CD4-positive, alpha-beta T cell (primary cell): Measurements from ENCODE around the gene MYCBP2. TPM values are rescaled to one million over a fixed set of nuclear protein-coding genes. Genes with fewer than 3 reads are reported as not detected.

Experiments
- ATAC-seq: fragments of 200-7000 bp; cut with Tn5 transposase; one replicate; pipeline ENCODE4 v1.10.0; 2022; ENCODE audit warnings: mild to moderate bottlenecking; ENCODE audit not compliant: poor library complexity
- CTCF ChIA-PET: fragments of 350-600 bp; sonication (Branson Sonifier 250); formaldehyde crosslinking; loops from one replicate; lab custom pipeline; 2021; ENCODE audit warnings: antibody characterized with exemption, inconsistent platforms; lab: Charles Lee
- POLR2A ChIA-PET: fragments of 350-600 bp; sonication (Branson Sonifier 250); formaldehyde crosslinking; loops from one replicate; lab custom pipeline; 2021; ENCODE audit warnings: antibody characterized with exemption, inconsistent platforms; lab: Charles Lee
- DNase-seq, 14 experiments: peaks; one replicate each; pipeline ENCODE4 v3.0.0-alpha.2; 2013 to 2020; ENCODE audit warnings: mixed read lengths in 2 of 14
- H3K27ac ChIP-seq, 2 donors: one replicate each; pipeline versions ENCODE4 v1.5.1 to v1.7.0; 2013; ENCODE audit warnings: low read length in 2 of 2, low read depth in 1 of 2, mild to moderate bottlenecking in 1 of 2
- H3K27me3 ChIP-seq, 2 experiments: 1 replicate in 1 of 2; 2 replicates in 1 of 2; pipeline versions ENCODE4 v1.6.1 to v1.7.0; 2013; ENCODE audit warnings: low read length in 2 of 2, control low read depth in 1 of 2, mild to moderate bottlenecking in 1 of 2, moderate library complexity in 1 of 2; ENCODE audit not compliant: insufficient read depth in 2 of 2, control insufficient read depth in 1 of 2
- H3K36me3 ChIP-seq: one replicate; pipeline ENCODE4 v1.6.1; 2013; ENCODE audit warnings: low read length, control low read depth; ENCODE audit not compliant: insufficient read depth
- H3K4me1 ChIP-seq: one replicate; pipeline ENCODE4 v1.6.1; 2013; ENCODE audit warnings: low read length, control low read depth; ENCODE audit not compliant: insufficient read depth
- H3K4me3 ChIP-seq: one replicate; pipeline ENCODE4 v1.5.1; 2013; ENCODE audit warnings: mild to moderate bottlenecking, low read length, moderate library complexity
- H3K9me3 ChIP-seq, 2 experiments: 1 replicate in 1 of 2; 2 replicates in 1 of 2; pipeline versions ENCODE4 v1.6.1 to v1.7.0; 2013; ENCODE audit warnings: low read length in 2 of 2, mild to moderate bottlenecking in 2 of 2, control low read depth in 1 of 2, moderate library complexity in 1 of 2; ENCODE audit not compliant: control insufficient read depth in 1 of 2, insufficient read depth in 1 of 2
- H3K27ac Mint-ChIP-seq: one replicate; pipeline ENCODE4 v1.8.0; 2020; ENCODE audit warnings: mixed read lengths
- H3K27me3 Mint-ChIP-seq: one replicate; pipeline ENCODE4 v1.8.0; 2021; ENCODE audit warnings: mixed read lengths
- H3K36me3 Mint-ChIP-seq: one replicate; pipeline ENCODE4 v1.8.0; 2021; ENCODE audit warnings: low read depth, mixed read lengths
- H3K4me1 Mint-ChIP-seq: one replicate; pipeline ENCODE4 v1.8.0; 2021; ENCODE audit warnings: low read depth, mixed read lengths
- H3K4me3 Mint-ChIP-seq: one replicate; pipeline ENCODE4 v1.8.0; 2020; ENCODE audit warnings: mild to moderate bottlenecking, mixed read lengths
- H3K9me3 Mint-ChIP-seq: one replicate; pipeline ENCODE4 v1.8.0; 2020; ENCODE audit warnings: mixed read lengths
- intact Hi-C, 2 experiments: fragments of 100-400 bp; cut with DNase I in 1 of 2; cut with micrococcal nuclease in 1 of 2; formaldehyde crosslinking; loops; one replicate each; pipeline versions ENCODE4 v1.15.1 to v1.9.0; 2023 to 2025; cut with DNase I, micrococcal nuclease
- total RNA-seq, 174 experiments: library from RNA in 2 of 174; stranded (reverse) in 2 of 174; gene quantifications; one replicate each; pipeline ENCODE4 v1.2.3 and lab custom pipeline; 2021 to 2026
- TF ChIP-seq, protein P1 (sequence below): fragments of 200-600 bp; IDR thresholded peaks from one replicate; pipeline ENCODE4 v1.8.0; 2022; ENCODE audit warnings: antibody characterized with exemption, mild to moderate bottlenecking

MYCBP2 gene
- total RNA-seq, 2 experiments from 2014 or later: 116 to 119 TPM

DNA sequence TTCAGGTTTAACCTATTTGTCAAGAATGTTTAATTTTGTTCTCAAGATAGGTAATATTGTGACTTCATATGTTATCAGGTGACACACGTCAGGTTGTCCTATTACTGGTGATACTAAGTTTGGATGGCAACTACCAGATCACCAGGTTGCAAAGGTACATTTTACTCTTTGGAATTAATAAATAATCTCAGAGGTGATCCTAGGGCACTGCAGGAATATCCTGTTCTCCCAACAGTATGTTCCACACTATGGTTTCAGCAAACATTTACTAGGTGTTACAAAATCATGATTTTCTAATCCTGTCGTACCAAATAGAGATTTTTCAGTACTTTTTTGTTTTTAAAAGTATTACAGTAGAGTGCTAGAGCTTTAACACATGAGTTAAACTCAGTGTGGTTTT, 29.3 kb upstream of the MYCBP2 start:
- no peaks in the 10 kb centered on the region for H3K9me3 ChIP-seq
- H3K4me3 ChIP-seq: no peak overlapping the region
- intact Hi-C loops: no loop called here
- no peaks in the 10 kb centered on the region for H3K27me3 ChIP-seq
- ChIA-PET CTCF (no interaction called here), POLR2A (no interaction called here)
- H3K4me3 Mint-ChIP-seq: no peak overlapping the region
- ATAC-seq (no peak), DNase-seq (no peak)
- no peaks in the 10 kb centered on the region for H3K9me3 Mint-ChIP-seq
- H3K36me3 ChIP-seq: no peaks in the 10 kb centered on the region
- no peaks in the 10 kb centered on the region for H3K4me1 ChIP-seq
- peaks cover 21% of the 10 kb centered on the region for H3K4me1 Mint-ChIP-seq
- H3K27ac Mint-ChIP-seq: no peak overlapping the region
- H3K36me3 Mint-ChIP-seq: no peaks in the 10 kb centered on the region
- H3K27me3 Mint-ChIP-seq: no peaks in the 10 kb centered on the region
- no peak overlapping the region for H3K27ac ChIP-seq
- TF ChIP-seq, protein P1, sequence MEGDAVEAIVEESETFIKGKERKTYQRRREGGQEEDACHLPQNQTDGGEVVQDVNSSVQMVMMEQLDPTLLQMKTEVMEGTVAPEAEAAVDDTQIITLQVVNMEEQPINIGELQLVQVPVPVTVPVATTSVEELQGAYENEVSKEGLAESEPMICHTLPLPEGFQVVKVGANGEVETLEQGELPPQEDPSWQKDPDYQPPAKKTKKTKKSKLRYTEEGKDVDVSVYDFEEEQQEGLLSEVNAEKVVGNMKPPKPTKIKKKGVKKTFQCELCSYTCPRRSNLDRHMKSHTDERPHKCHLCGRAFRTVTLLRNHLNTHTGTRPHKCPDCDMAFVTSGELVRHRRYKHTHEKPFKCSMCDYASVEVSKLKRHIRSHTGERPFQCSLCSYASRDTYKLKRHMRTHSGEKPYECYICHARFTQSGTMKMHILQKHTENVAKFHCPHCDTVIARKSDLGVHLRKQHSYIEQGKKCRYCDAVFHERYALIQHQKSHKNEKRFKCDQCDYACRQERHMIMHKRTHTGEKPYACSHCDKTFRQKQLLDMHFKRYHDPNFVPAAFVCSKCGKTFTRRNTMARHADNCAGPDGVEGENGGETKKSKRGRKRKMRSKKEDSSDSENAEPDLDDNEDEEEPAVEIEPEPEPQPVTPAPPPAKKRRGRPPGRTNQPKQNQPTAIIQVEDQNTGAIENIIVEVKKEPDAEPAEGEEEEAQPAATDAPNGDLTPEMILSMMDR: no peak

DNA sequence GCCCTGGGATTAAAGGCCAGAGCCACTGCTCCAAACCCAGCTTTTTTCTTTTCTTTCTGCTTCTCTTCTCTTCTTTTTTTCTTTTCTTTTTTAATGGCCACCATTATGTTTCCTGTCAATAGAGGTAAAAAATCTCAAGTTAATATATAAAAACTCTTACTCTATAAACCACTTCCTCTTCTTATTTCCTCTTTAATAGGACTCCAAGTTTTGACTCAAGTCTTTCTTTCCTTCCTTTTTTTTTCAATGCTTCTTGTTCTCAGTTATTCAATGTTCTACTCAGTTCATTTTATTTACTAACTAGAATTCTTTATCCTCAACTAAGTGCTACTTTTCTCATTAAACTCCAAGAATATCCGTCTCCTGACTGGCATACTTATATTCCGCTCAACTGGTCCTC, 27.1 kb upstream of the MYCBP2 start:
- Mint-ChIP-seq H3K27ac (peak overlapping the region; percentile 45), H3K36me3 (no peaks in the 10 kb centered on the region), H3K9me3 (no peaks in the 10 kb centered on the region), H3K4me3 (no peak overlapping the region), H3K27me3 (no peaks in the 10 kb centered on the region), H3K4me1 (peaks cover 21% of the 10 kb centered on the region)
- ChIA-PET POLR2A (interaction anchor here (2.1 kb wide), 1 partner anchor 24 kb away, joined by 5 read pairs; no protein-coding TSS in a partner anchor), CTCF (no interaction called here)
- Histone ChIP-seq H3K4me3 (no peak overlapping the region), H3K4me1 (no peaks in the 10 kb centered on the region), H3K9me3 (no peaks in the 10 kb centered on the region), H3K36me3 (no peaks in the 10 kb centered on the region), H3K27ac (no peak overlapping the region), H3K27me3 (no peaks in the 10 kb centered on the region)
- TF ChIP-seq, protein P1: no peak
- DNase-seq: peak in 1 of 14 experiments; percentile 17
- intact Hi-C loops: no loop called here
- no peak for ATAC-seq

DNA sequence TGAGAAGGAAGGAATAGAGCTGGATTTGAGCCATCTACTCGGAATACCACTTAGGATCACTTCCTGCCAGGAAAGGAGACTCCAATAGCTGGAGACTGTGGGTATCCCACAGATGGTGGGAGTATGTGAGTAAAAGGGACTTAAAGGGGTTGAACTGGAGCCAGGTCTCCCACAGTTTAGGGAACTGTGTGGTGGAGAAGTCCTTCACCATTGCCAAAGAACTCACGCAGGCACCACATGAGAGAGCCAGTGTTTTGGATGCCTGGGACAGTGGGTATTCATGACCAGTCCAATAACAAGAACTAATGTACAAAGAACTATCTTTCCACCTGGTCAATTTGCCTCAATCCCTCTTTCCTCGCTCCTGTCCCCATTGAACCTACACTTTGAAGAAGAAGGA, 24.4 kb upstream of the MYCBP2 start:
- Histone ChIP-seq H3K4me3 (no peak overlapping the region), H3K4me1 (no peaks in the 10 kb centered on the region), H3K9me3 (no peaks in the 10 kb centered on the region), H3K36me3 (no peaks in the 10 kb centered on the region), H3K27ac (no peak overlapping the region), H3K27me3 (no peaks in the 10 kb centered on the region)
- no peak overlapping the region for H3K27ac Mint-ChIP-seq
- no peak overlapping the region for H3K4me3 Mint-ChIP-seq
- no peaks in the 10 kb centered on the region for H3K27me3 Mint-ChIP-seq
- TF ChIP-seq, protein P1: no peak
- POLR2A ChIA-PET: no interaction called here
- peaks cover 28% of the 10 kb centered on the region for H3K4me1 Mint-ChIP-seq
- CTCF ChIA-PET: no interaction called here
- no peak for ATAC-seq
- intact Hi-C loops: no loop called here
- DNase-seq: no peak
- no peaks in the 10 kb centered on the region for H3K9me3 Mint-ChIP-seq
- no peaks in the 10 kb centered on the region for H3K36me3 Mint-ChIP-seq
